HG03095 (cell line): ENCODE measurements around the gene SYNDIG1.

Experiments used
- ATAC-seq: cut with Tn5 transposase; IDR thresholded peaks from one replicate; pipeline ENCODE4 v1.9.1; 2021; ENCODE audit warnings: moderate library complexity; ENCODE audit not compliant: unreplicated experiment

Gene SYNDIG1

GRCh38 chr20:24649787-24650490 is 180.5 kb downstream of the SYNDIG1 start:
- no peak for ATAC-seq

DNA sequence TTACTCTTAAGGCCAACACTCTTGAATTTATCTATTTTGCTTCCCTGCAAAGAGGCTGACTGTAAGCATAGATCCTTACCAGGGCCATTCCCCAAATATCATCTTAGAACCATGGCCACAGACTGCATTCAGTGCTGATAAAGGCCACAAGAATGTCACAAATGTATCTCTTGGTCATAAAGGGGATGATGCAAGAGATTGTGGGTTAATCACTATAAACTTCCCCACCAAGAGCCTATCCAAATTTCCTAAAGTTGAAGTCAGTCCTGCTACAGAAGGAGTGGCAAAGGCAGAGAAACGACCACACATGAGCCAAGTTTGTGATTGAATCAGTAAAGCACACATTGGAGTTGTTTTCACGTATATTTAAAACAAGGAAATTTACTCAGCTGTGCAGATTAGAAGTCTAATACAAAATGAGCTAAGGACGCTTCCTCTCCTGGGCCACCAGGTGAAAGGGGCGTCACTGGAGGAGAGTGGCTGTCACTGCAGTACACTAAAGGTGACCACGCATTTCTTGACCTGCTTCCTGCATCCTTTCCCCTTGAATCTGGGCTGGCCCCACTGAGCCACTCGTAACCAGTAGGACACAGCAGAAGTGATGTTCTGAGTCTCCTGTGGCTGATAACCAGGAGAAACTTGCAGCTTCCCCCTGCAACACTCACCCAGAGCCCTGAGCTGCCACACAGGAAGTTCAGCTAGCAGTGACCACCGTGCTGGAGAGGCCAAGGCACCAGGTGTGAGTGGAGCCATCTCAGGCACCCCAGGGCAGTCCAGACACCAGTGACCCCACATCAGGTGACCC is 181.9 kb downstream of the SYNDIG1 start:
- ATAC-seq: no peak

- no peak for ATAC-seq
These were observed 182.5 kb downstream of the SYNDIG1 start for GRCh38 chr20:24651976-24652345.

GRCh38 chr20:24653306-24653705 is 183.9 kb downstream of the SYNDIG1 start:
- no peak for ATAC-seq

GRCh38 chr20:24654425-24654824 is 185.0 kb downstream of the SYNDIG1 start:
- ATAC-seq: no peak

DNA sequence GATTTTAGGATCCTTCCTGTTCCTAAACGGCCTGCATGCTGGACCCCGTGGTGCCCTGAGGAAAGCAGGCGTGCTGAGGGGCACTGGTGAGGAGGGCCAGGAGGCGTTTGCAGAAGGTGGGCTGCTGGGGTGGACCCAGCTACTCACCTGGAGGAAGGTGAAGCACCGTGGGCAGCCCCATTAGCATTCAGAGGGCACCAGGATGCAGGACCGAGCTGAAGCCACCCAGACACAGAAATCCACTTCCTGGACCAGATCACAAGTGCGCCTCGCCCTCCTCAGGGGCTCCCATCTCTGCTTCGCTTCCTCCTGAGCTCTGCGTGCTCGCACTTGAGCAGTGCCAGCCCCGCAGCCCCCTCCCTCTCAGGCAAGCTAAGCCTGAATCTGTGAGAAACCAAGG is 187.0 kb downstream of the SYNDIG1 start:
- no peak for ATAC-seq

- ATAC-seq: no peak
These were observed 187.8 kb downstream of the SYNDIG1 start for GRCh38 chr20:24657196-24657595.

- ATAC-seq: no peak
These were observed 188.6 kb downstream of the SYNDIG1 start for GRCh38 chr20:24657878-24658620.

DNA sequence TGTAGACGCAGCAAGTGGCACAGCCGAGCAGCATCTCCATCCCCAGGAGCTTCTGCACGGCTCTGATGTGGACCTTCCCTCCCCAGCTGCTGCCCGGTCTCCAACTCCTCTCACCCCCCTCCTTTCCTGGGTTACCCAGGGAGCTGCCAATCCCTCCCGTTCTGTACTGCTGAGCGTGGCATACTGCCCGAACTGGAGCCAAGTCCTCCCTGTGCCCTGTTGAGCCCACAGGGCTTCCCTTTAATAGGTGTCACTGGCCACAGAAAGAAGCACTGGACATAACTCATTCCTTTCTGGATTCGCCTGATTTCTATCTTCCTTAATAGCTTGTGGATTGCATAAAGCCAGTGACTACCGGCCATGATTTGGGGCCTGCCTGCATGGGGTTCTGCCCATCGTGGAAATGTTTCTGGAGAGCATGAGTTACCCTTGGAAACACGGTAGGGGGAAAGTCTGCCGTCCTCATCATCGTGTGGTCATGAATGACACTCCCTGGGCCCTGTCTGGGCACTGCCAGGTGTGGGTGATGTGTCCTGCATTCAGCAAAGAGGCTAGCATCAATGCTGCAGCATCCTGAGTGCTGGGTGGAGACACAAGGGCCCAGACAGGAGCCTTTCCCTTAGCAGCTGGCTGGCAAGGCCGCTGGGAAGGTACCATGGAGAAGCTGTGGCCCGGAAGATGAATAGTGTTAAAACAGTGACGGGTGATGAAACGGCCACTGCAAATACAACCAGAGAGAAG is 189.7 kb downstream of the SYNDIG1 start:
- ATAC-seq: no peak

DNA sequence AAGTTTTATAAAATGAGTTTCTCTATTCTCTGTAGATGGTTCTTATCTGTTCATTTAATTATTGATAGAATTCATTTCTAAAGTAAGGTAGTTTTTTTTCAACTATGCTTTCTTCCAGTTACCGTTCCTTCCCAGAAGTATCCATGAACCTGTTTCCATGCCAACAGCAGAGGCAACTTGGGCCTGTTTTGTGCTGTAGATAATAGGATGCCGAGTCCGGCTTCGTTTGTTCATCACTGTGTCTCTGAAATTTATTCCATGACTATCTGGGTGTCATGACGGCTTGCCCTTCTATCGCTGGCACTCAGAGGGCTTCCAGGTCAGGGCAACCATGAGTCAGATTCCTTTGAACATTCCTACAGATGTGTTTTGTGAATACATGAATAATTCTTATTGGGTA is 190.4 kb downstream of the SYNDIG1 start:
- no peak for ATAC-seq

DNA sequence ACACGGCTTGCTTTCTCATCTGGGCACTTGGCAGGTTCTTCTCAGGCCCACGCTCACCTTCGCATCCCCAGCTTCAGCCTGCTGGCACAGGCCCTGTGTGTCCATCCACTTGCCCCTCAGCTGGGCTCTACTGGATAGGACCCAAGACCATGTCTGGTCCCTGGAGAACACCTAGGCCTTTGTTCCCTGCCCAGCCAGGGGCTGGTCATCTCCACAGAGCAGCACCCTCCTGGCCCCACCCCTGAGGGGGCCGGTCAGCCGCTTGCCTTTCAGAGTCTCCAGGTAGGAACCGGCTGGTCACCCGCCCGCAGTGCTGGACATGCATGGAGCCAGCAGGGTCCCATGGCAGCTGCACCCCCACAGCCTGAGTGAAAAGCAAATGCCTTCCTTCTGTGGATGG is 191.2 kb downstream of the SYNDIG1 start:
- no peak for ATAC-seq

- ATAC-seq: no peak
These were observed 191.8 kb downstream of the SYNDIG1 start for GRCh38 chr20:24661255-24661654.

DNA sequence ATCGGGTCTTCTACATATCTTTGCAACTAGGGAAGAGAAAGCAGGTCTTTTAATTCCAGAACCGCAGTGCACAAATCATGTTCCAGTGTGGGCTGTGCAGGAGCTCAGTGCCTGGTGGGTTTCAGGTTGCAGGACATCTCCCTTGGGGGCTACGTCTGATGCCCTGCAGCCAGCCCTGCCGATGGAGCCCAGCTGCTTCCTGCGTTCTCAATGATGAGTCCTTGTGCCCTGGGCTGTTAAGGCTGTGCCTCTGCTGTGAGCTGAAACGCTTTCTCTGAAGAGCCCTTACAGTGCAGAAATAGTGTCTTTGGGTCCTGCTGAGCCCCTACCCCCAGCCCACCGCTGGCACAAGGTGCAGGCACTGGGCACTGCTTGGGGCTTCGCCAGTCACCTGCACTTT is 192.9 kb downstream of the SYNDIG1 start:
- no peak for ATAC-seq

- ATAC-seq: no peak
These were observed 193.4 kb downstream of the SYNDIG1 start for GRCh38 chr20:24662752-24663365.

- no peak for ATAC-seq
These were observed 194.1 kb downstream of the SYNDIG1 start for GRCh38 chr20:24663496-24663895.

GRCh38 chr20:24664266-24664986 is 195.0 kb downstream of the SYNDIG1 start:
- ATAC-seq: no peak

DNA sequence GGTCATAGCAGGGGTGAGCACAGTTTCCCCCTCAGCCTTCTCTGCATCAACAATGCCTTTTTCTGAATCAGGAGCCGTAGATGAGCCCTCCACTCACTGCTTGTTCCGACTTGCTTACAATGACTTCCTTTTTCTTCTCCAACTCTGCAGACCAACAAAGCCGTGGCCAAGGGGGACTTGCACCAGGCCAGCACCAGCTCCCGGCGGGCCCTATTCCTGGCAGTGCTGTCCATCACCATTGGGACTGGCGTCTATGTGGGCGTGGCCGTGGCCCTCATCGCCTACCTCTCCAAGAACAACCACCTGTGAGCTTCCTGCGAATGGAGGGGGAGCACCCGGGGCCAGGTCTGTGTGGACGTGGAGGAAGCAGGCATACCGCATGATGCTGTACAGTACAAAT is 195.8 kb downstream of the SYNDIG1 start:
- ATAC-seq: no peak

DNA sequence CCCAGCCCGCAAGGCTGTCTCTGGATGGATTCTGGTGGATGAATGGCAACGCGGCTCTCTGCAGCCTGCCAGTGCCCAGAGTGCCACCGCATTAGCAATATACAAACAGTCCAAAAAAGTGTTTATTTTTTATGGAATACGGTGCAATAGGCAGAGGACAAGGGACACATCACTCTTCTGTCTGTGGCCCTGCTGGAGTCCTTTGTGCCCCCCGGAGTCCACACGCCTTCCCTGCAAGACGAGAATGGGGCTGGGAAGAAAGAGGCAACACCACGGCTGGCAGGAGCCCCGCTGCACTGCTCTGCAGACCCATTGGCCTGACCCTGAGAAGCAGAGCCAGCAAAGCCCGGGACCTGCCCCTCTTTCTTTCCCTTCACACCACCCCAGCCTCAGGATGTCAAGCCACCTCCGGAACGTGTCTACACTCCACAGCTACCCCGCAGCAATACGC is 196.3 kb downstream of the SYNDIG1 start:
- ATAC-seq: no peak

- ATAC-seq: no peak
These were observed 198.4 kb downstream of the SYNDIG1 start for GRCh38 chr20:24667689-24668383.

DNA sequence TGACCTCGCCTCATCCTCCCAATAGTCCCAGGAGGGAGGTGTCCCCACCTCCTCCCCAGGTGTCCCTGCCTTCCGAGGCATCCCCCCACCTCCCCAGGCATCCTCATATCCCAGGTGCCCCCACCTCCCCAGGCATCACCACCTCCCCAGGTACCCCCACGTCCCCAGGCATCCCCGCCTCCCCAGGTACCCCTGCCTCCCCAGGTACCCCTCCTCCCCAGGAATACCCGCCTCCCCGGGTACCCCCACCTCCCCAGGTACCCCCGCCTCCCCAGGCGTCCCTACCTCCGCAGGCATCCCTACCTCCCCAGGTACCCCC is 198.9 kb downstream of the SYNDIG1 start:
- no peak for ATAC-seq
